B cell (primary cell): ENCODE results near the gene GNAL. TPM values are rescaled to one million over a fixed set of nuclear protein-coding genes. Genes with fewer than 3 reads are reported as not detected.

ENCODE experiments used
- ATAC-seq: fragments of 200-7000 bp; cut with Tn5 transposase; one replicate; pipeline ENCODE4 v1.10.0; 2021; ENCODE audit warnings: low read depth, mild to moderate bottlenecking, moderate number of reproducible peaks, moderate library complexity
- CTCF ChIA-PET: fragments of 350-600 bp; sonication (Branson Sonifier 250); formaldehyde crosslinking; loops from one replicate; lab custom pipeline; 2021; ENCODE audit warnings: antibody characterized with exemption, inconsistent platforms; lab: Charles Lee
- POLR2A ChIA-PET: fragments of 350-600 bp; sonication (Branson Sonifier 250); formaldehyde crosslinking; loops from one replicate; lab custom pipeline; 2021; ENCODE audit warnings: antibody characterized with exemption; lab: Charles Lee
- DNase-seq: peaks from one replicate; pipeline ENCODE4 v3.0.0; 2013
- H2AFZ ChIP-seq: 2 replicates; pipeline ENCODE4 v1.6.1; 2012; ENCODE audit warnings: mild to moderate bottlenecking, low read depth, low read length; ENCODE audit not compliant: insufficient read depth, poor library complexity, severe bottlenecking
- H3K27ac ChIP-seq, 2 donors: 1 replicate in 1 of 2; 2 replicates in 1 of 2; pipeline ENCODE4 v1.5.1; 2012 to 2013; ENCODE audit warnings: low read length in 2 of 2, mild to moderate bottlenecking in 2 of 2, moderate library complexity in 1 of 2
- H3K27me3 ChIP-seq, 4 experiments: fragments of 200-600 bp in 1 of 4; sonication (generic) in 1 of 4; replicated peaks in 1 of 4; 1 replicate in 2 of 4; 2 replicates in 2 of 4; pipeline versions ENCODE4 v1.6.1 to v1.7.0; 2013 to 2016; ENCODE audit warnings: low read length in 3 of 4, mild to moderate bottlenecking in 2 of 4, mixed read lengths in 1 of 4, moderate library complexity in 1 of 4; ENCODE audit not compliant: insufficient read depth in 4 of 4, control insufficient read depth in 3 of 4; ENCODE audit errors: control extremely low read depth in 1 of 4
- H3K36me3 ChIP-seq, 2 experiments: replicated peaks in 1 of 2; 1 replicate in 1 of 2; 2 replicates in 1 of 2; pipeline versions ENCODE4 v1.6.1 to v1.7.1; 2013; ENCODE audit warnings: low read length in 1 of 2; ENCODE audit not compliant: insufficient read depth in 2 of 2, control insufficient read depth in 1 of 2; ENCODE audit errors: control extremely low read depth in 1 of 2, extremely low read depth in 1 of 2
- H3K4me1 ChIP-seq, 2 donors: fragments of 200-600 bp in 1 of 2; sonication (generic) in 1 of 2; 1 replicate in 1 of 2; 2 replicates in 1 of 2; pipeline versions ENCODE4 v1.5.1 to v1.6.1; 2013 to 2017; ENCODE audit warnings: low read length in 2 of 2; ENCODE audit not compliant: control insufficient read depth in 2 of 2, insufficient read depth in 2 of 2
- H3K4me2 ChIP-seq: replicated peaks from 2 replicates; pipeline ENCODE3; 2012; ENCODE audit warnings: mild to moderate bottlenecking, low read depth, low read length; ENCODE audit not compliant: poor library complexity, severe bottlenecking
- H3K4me3 ChIP-seq, 5 experiments: fragments of 200-600 bp in 1 of 5; sonication (generic) in 1 of 5; 1 replicate in 3 of 5; 2 replicates in 2 of 5; pipeline versions ENCODE4 v1.5.1 to v1.7.0; 2011 to 2016; ENCODE audit warnings: low read length in 4 of 5, mild to moderate bottlenecking in 4 of 5, low read depth in 2 of 5, control low read depth in 1 of 5, moderate library complexity in 1 of 5; ENCODE audit not compliant: insufficient read depth in 1 of 5; ENCODE audit errors: control extremely low read depth in 1 of 5, extremely low read depth in 1 of 5
- H3K79me2 ChIP-seq: fragments of 200-600 bp; sonication (generic); one replicate; pipeline ENCODE4 v1.6.0; 2016; ENCODE audit warnings: low read length; ENCODE audit not compliant: control insufficient read depth, insufficient read depth
- H3K9ac ChIP-seq: fragments of 200-600 bp; sonication (generic); 2 replicates; pipeline ENCODE4 v1.6.1; 2017; ENCODE audit warnings: mild to moderate bottlenecking, low read length, moderate library complexity
- H3K9me3 ChIP-seq, 3 donors: one replicate each; pipeline versions ENCODE4 v1.6.1 to v1.7.1; 2013; ENCODE audit warnings: low read length in 2 of 3; ENCODE audit not compliant: control insufficient read depth in 2 of 3, insufficient read depth in 1 of 3; ENCODE audit errors: control extremely low read depth in 1 of 3
- H4K20me1 ChIP-seq: 2 replicates; pipeline ENCODE4 v1.6.0; 2012; ENCODE audit warnings: mild to moderate bottlenecking, low read length; ENCODE audit not compliant: insufficient read depth, control insufficient read depth, poor library complexity, severe bottlenecking
- H3K27ac Mint-ChIP-seq: one replicate; pipeline ENCODE4 v1.8.0; 2021; ENCODE audit warnings: mixed read lengths
- H3K27me3 Mint-ChIP-seq: one replicate; pipeline ENCODE4 v1.8.0; 2021; ENCODE audit warnings: mixed read lengths
- H3K4me1 Mint-ChIP-seq: one replicate; pipeline ENCODE4 v1.8.0; 2021; ENCODE audit warnings: mixed read lengths
- H3K4me3 Mint-ChIP-seq: one replicate; pipeline ENCODE4 v1.8.0; 2021; ENCODE audit warnings: mixed read lengths
- H3K9me3 Mint-ChIP-seq: one replicate; pipeline ENCODE4 v1.8.0; 2022; ENCODE audit warnings: mixed read lengths; ENCODE audit not compliant: insufficient read depth
- EZH2 ChIP-seq: IDR thresholded peaks from 2 replicates; pipeline ENCODE4 v1.6.1; 2012; ENCODE audit warnings: borderline replicate concordance, low read depth, mild to moderate bottlenecking, moderate library complexity, low read length; ENCODE audit not compliant: insufficient read depth, poor library complexity, severe bottlenecking
- WGBS: methylation state at CpG from one replicate; pipeline ENCODE4 v1.1.5; 2013; ENCODE audit warnings: missing lambda C conversion rate; ENCODE audit not compliant: insufficient coverage; 5-methylcytosine and 5-hydroxymethylcytosine counted together
- intact Hi-C: fragments of 100-400 bp; cut with micrococcal nuclease; formaldehyde crosslinking; loops from one replicate; pipeline ENCODE4 v1.10.0; 2022
- polyA plus RNA-seq: library from polyadenylated mRNA; depleted of rRNA; stranded (reverse); fragments of >200 nt; gene quantifications from 2 replicates; pipeline ENCODE4 v1.2.3, GENCODE V29; 2012
- total RNA-seq, 2 donors: library from RNA; stranded (reverse); fragments of 120-200 nt in 1 of 2; gene quantifications; 1 replicate in 1 of 2; 2 replicates in 1 of 2; pipeline versions ENCODE4 v1.2.3 to v1.2.4, GENCODE V29; 2013 to 2022
- TF ChIP-seq, protein P1 (sequence below): fragments of 200-600 bp; IDR thresholded peaks from one replicate; pipeline ENCODE4 v1.8.0; 2022; ENCODE audit warnings: antibody characterized with exemption, mild to moderate bottlenecking

Gene GNAL
- total and polyA plus RNA-seq, 2 donors (not counting 1 experiment from before 2014, with no cell fraction given) = 0.01 to 0.12 TPM

DNA sequence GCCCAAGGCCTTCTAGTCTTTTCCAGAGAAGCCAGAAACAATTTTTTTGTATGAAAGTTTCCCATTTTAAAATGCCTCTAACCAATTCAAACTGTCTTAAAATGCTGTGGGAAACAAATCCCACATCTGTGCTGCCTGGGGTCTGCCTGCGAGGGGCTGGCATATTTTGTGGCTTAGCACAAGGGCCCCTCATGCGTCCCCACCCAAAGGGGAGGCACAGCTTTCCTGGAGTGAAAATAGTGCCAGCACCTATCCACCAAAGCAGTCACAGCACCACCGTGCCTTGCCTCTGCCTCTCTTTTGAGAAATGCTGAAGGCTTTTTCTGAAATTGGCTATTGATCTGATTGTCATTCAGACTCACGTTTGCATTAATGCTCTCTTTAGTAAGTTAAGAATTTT lies 22.2 kb upstream of the GNAL start:
- CTCF ChIA-PET = no interaction called here
- DNase-seq (no peak), ATAC-seq (no peak)
- TF ChIP-seq, protein P1, sequence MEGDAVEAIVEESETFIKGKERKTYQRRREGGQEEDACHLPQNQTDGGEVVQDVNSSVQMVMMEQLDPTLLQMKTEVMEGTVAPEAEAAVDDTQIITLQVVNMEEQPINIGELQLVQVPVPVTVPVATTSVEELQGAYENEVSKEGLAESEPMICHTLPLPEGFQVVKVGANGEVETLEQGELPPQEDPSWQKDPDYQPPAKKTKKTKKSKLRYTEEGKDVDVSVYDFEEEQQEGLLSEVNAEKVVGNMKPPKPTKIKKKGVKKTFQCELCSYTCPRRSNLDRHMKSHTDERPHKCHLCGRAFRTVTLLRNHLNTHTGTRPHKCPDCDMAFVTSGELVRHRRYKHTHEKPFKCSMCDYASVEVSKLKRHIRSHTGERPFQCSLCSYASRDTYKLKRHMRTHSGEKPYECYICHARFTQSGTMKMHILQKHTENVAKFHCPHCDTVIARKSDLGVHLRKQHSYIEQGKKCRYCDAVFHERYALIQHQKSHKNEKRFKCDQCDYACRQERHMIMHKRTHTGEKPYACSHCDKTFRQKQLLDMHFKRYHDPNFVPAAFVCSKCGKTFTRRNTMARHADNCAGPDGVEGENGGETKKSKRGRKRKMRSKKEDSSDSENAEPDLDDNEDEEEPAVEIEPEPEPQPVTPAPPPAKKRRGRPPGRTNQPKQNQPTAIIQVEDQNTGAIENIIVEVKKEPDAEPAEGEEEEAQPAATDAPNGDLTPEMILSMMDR = no peak
- no peak for TF ChIP-seq EZH2
- intact Hi-C loops = no loop called here
- H3K27me3 ChIP-seq = peaks cover 0 to 2% (median under 1%) of the 10 kb centered on the region in 4 experiments
- no peak overlapping the region for H3K4me2 ChIP-seq
- no peak overlapping the region for H3K4me3 ChIP-seq
- Mint-ChIP-seq H3K4me1 (no peaks in the 10 kb centered on the region), H3K9me3 (no peaks in the 10 kb centered on the region), H3K4me3 (no peak overlapping the region), H3K27me3 (peaks cover 17% of the 10 kb centered on the region), H3K27ac (no peak overlapping the region)
- no peak overlapping the region for H2AFZ ChIP-seq
- no peaks in the 10 kb centered on the region for H3K4me1 ChIP-seq
- no peaks in the 10 kb centered on the region for H3K36me3 ChIP-seq
- H4K20me1 ChIP-seq = no peaks in the 10 kb centered on the region
- H3K79me2 ChIP-seq = no peaks in the 10 kb centered on the region
- H3K9me3 ChIP-seq = no peaks in the 10 kb centered on the region
- no peak overlapping the region for H3K9ac ChIP-seq
- POLR2A ChIA-PET = no interaction called here
- WGBS = 91% methylated on average over 2 of the region's 4 CpGs
- no peak overlapping the region for H3K27ac ChIP-seq

DNA sequence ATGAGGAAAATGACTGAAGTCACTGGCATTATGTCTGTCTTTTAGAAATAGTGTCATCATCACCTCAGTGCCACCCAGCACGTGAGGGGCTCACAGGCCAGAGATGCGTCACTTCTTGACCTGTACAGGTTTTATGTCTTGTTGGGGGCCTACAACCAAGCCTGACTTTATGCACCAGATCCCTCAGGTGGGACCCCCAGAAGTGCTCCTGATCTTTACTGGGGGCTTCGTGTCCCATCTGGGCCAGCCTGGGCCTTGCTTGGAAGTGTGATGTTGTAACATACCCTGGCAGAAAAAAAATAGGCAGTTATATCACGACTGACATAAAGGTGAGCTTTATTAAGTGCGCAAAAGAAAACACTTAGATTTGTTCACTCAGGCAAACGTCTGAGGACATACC lies 21.5 kb upstream of the GNAL start:
- H3K9ac ChIP-seq = no peak overlapping the region
- H3K4me1 ChIP-seq = no peaks in the 10 kb centered on the region
- no peaks in the 10 kb centered on the region for H3K9me3 ChIP-seq
- ChIA-PET CTCF (no interaction called here), POLR2A (no interaction called here)
- DNase-seq = no peak
- no peaks in the 10 kb centered on the region for H3K9me3 Mint-ChIP-seq
- intact Hi-C loops = no loop called here
- H3K27ac ChIP-seq = no peak overlapping the region
- no peaks in the 10 kb centered on the region for H3K27me3 ChIP-seq
- H3K4me2 ChIP-seq = no peak overlapping the region
- no peak overlapping the region for H2AFZ ChIP-seq
- no peaks in the 10 kb centered on the region for H3K36me3 ChIP-seq
- H3K27ac Mint-ChIP-seq = no peak overlapping the region
- H3K79me2 ChIP-seq = no peaks in the 10 kb centered on the region
- ATAC-seq = no peak
- H3K4me3 ChIP-seq = no peak overlapping the region
- H3K4me1 Mint-ChIP-seq = no peaks in the 10 kb centered on the region
- no peaks in the 10 kb centered on the region for H4K20me1 ChIP-seq
- no peak overlapping the region for H3K4me3 Mint-ChIP-seq
- TF ChIP-seq, protein P1 = no peak
- TF ChIP-seq EZH2 = no peak
- H3K27me3 Mint-ChIP-seq = peaks cover 17% of the 10 kb centered on the region
- 100% methylated on average over 3 of the region's 6 CpGs for WGBS
